ENCODE measurements around the gene LAMA2.
A peak's percentile ranks its signal among the peaks of the same experiment; 100 is the strongest.
"Not testable (repeated sequence)": the region's sequence is repeated elsewhere in the genome, so short reads cannot be mapped to it uniquely, and the experiment has no call there.

The LAMA2 gene

DNA sequence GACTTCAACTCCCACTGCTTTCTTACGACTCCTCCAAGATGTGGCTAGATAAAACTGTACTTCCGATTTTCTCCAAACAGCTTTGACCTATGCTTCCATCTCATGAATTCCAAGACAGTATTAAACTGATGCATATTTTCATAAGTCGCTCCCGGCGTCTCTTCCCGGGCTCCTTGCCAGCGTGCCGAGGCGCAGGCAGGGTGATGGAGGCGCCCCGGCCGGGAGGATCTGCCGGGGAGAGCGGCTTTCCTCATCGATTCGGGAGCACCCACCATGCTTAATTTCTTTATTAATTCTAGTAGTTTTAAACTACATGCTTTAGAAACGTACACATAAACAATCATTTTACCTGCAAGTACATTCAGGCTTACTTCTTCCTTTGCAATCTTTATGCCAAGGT lies 276.3 kb downstream of the LAMA2 start:
- not testable (repeated sequence) for DNase-seq; H3K9me3 Mint-ChIP-seq; H3K4me1 Mint-ChIP-seq (ENCODE audit: low read depth); H3K27me3 Mint-ChIP-seq; H3K36me3 Mint-ChIP-seq (ENCODE audit: low read depth); H3K4me3 Mint-ChIP-seq; H3K27ac Mint-ChIP-seq

DNA sequence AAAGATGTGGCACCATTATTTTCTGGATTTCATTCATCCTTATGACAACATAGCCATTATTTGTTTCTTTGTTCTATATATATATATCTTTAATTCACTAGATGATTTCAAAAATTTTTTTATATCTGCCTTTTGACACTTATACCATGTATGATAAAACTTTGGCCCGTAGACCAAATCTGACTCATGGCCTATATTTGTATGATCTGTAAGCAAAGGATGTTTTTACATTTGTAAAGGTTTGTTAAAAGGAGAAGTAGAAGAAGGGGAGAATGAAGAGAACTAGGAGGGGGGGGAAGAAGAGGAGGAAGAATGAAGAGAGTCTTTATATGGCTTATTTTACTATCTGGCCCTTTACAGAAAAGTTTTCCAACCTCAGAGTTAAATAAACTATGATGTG lies 279.7 kb downstream of the LAMA2 start:
- H3K4me1 Mint-ChIP-seq (ENCODE audit: low read depth), result no peaks in the 10 kb centered on the region
- no peak overlapping the region for H3K27ac Mint-ChIP-seq
- H3K9me3 Mint-ChIP-seq, result no peaks in the 10 kb centered on the region
- DNase-seq, result no peak
- H3K27me3 Mint-ChIP-seq, result no peaks in the 10 kb centered on the region
- no peak overlapping the region for H3K4me3 Mint-ChIP-seq
- H3K36me3 Mint-ChIP-seq (ENCODE audit: low read depth), result no peaks in the 10 kb centered on the region

- no peak overlapping the region for H3K27ac Mint-ChIP-seq
- no peaks in the 10 kb centered on the region for H3K27me3 Mint-ChIP-seq
- DNase-seq, result no peak
- H3K4me1 Mint-ChIP-seq (ENCODE audit: low read depth), result no peaks in the 10 kb centered on the region
- no peak overlapping the region for H3K4me3 Mint-ChIP-seq
- H3K9me3 Mint-ChIP-seq, result no peaks in the 10 kb centered on the region
- H3K36me3 Mint-ChIP-seq (ENCODE audit: low read depth), result no peaks in the 10 kb centered on the region
These were observed 280.6 kb downstream of the LAMA2 start for GRCh38 chr6:129163551-129163950.

GRCh38 chr6:129164032-129164431 lies 281.1 kb downstream of the LAMA2 start:
- Mint-ChIP-seq H3K4me1 (ENCODE audit: low read depth) (no peaks in the 10 kb centered on the region), H3K9me3 (no peaks in the 10 kb centered on the region), H3K27me3 (no peaks in the 10 kb centered on the region), H3K4me3 (no peak overlapping the region), H3K27ac (no peak overlapping the region), H3K36me3 (ENCODE audit: low read depth) (no peaks in the 10 kb centered on the region)
- DNase-seq, result no peak

DNA sequence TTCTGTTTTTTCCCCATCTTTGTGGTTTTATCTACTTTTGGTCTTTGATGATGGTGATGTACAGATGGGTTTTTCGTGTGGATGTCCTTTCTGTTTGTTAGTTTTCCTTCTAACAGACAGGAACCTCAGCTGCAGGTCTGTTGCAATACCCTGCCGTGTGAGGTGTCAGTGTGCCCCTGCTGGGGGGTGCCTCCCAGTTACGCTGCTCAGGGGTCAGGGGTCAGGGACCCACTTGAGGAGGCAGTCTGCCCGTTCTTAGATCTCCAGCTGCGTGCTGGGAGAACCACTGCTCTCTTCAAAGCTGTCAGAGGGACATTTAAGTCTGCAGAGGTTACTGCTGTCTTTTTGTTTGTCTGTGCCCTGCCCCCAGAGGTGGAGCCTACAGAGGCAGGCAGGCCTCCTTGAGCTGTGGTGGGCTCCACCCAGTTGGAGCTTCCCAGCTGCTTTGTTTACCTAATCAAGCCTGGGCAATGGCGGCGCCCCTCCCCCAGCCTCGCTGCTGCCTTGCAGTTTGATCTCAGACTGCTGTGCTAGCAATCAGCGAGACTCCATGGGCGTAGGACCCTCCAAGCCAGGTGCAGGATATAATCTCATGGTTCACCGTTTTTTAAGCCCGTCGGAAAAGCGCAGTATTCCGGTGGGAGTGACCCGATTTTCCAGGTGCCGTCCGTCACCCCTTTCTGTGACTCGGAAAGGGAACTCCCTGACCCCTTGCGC lies 289.5 kb downstream of the LAMA2 start:
- not testable (repeated sequence) for H3K4me1 Mint-ChIP-seq (ENCODE audit: low read depth); H3K36me3 Mint-ChIP-seq (ENCODE audit: low read depth); H3K9me3 Mint-ChIP-seq; DNase-seq; H3K27ac Mint-ChIP-seq
- Mint-ChIP-seq H3K4me3 (peak overlapping the region; percentile 27), H3K27me3 (peaks cover 25% of the 10 kb centered on the region)

- no peaks in the 10 kb centered on the region for H3K36me3 Mint-ChIP-seq (ENCODE audit: low read depth)
- H3K4me3 Mint-ChIP-seq, result no peak overlapping the region
- DNase-seq, result no peak
- no peak overlapping the region for H3K27ac Mint-ChIP-seq
- peaks cover 4% of the 10 kb centered on the region for H3K4me1 Mint-ChIP-seq (ENCODE audit: low read depth)
- no peaks in the 10 kb centered on the region for H3K9me3 Mint-ChIP-seq
- peaks cover 32% of the 10 kb centered on the region for H3K27me3 Mint-ChIP-seq
These were observed 292.1 kb downstream of the LAMA2 start for GRCh38 chr6:129175066-129175465.

DNA sequence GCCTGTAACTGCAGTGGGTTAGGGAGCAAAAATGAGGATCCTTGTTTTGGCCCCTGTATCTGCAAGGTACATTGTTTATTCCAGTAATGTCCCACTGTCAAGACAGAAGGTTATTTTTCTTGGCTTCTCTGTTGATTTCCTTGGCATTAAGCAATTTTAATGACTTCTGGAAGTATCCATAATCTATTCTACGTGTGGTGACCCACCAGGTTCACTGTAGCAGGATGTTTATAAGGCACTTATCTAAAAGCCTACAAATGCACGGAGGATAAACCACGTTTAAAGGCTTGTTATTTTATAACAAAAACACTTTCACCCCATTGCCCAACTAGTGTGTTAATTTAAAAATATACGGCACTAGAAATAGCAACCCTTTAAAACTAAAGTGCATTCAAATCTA lies 294.9 kb downstream of the LAMA2 start:
- peaks cover 31% of the 10 kb centered on the region for H3K27me3 Mint-ChIP-seq
- H3K4me3 Mint-ChIP-seq, result no peak overlapping the region
- H3K36me3 Mint-ChIP-seq (ENCODE audit: low read depth), result no peaks in the 10 kb centered on the region
- H3K4me1 Mint-ChIP-seq (ENCODE audit: low read depth), result peaks cover 4% of the 10 kb centered on the region
- no peaks in the 10 kb centered on the region for H3K9me3 Mint-ChIP-seq
- DNase-seq, result no peak
- H3K27ac Mint-ChIP-seq, result no peak overlapping the region

DNA sequence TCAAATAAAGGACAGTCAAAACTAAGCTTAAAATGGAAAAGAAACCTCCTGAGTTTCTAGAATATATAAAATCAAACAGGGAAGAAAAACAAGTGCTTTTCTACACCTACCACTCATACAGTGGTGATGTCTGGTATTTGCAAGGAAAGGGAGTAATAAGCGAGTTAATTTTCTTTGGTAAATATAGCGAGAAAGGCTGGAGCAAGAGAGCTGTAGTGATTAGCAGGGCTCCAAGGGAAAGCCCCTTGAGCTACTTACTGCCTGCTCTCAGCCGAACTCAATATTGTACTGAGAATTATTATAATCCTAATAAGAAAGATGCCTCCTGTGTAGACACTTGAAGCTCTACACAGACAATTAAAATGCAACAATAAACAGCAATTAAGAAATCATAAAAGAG lies 296.3 kb downstream of the LAMA2 start:
- Mint-ChIP-seq H3K9me3 (no peaks in the 10 kb centered on the region), H3K27ac (no peak overlapping the region), H3K4me3 (no peak overlapping the region), H3K36me3 (ENCODE audit: low read depth) (no peaks in the 10 kb centered on the region), H3K27me3 (peaks cover 22% of the 10 kb centered on the region), H3K4me1 (ENCODE audit: low read depth) (no peaks in the 10 kb centered on the region)
- DNase-seq, result no peak

GRCh38 chr6:129181001-129181400 lies 298.1 kb downstream of the LAMA2 start:
- DNase-seq, result no peak
- Mint-ChIP-seq H3K9me3 (no peaks in the 10 kb centered on the region), H3K4me1 (ENCODE audit: low read depth) (no peaks in the 10 kb centered on the region), H3K27me3 (peaks cover 10% of the 10 kb centered on the region), H3K4me3 (no peak overlapping the region), H3K27ac (no peak overlapping the region), H3K36me3 (ENCODE audit: low read depth) (no peaks in the 10 kb centered on the region)

DNA sequence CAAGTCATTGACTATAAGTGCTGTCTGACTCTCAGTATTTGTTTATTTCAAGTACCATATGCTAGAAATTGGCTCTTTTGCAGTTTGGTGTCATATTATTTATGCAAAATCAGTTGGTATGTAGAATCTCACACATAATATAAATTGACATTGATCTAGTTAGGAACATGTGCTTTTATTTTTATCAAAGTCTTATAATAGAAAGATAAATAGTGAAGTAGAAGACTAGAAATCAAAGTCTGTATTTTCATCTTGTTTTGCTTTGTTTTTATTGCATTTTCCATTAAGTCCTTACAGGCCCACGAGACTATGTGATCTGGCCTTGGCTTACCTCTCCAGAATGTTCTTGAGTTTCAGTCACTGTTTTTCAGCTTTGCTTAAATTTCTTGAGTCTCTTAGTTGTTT lies 300.3 kb downstream of the LAMA2 start:
- Mint-ChIP-seq H3K27me3 (peaks cover 3% of the 10 kb centered on the region), H3K27ac (no peak overlapping the region), H3K9me3 (no peaks in the 10 kb centered on the region), H3K4me3 (no peak overlapping the region), H3K36me3 (ENCODE audit: low read depth) (no peaks in the 10 kb centered on the region), H3K4me1 (ENCODE audit: low read depth) (no peaks in the 10 kb centered on the region)
- no peak for DNase-seq

DNA sequence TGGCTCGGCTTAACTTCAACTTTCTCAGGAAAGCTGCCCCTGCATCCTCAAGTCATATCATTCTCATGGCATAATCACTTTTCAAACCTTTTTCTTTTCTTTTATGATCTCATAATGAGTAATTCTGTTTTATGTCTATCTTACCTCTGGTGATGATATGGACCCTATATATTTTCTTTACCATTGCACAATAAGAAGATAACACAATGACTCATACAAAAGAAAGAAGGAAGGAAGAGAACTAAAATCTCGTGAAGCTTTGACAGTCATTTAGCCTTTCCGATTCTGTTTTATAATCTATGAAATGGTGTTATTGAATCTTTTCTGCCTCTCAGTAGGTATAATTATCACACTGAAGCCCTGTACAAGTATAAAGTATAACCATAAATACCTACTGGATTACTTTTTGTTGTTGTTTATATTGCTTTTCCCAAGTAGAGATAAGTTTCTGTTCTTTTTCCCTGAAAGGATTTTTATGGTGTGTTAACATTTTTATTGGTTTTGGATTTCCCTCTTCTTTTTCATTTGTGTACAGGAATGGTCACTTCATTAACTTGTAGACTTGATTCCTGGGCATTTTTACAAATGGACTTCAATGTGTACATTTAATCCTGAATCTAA lies 300.9 kb downstream of the LAMA2 start:
- Mint-ChIP-seq H3K4me3 (no peak overlapping the region), H3K36me3 (ENCODE audit: low read depth) (no peaks in the 10 kb centered on the region), H3K27ac (no peak overlapping the region), H3K27me3 (peaks cover 3% of the 10 kb centered on the region), H3K9me3 (no peaks in the 10 kb centered on the region), H3K4me1 (ENCODE audit: low read depth) (no peaks in the 10 kb centered on the region)
- no peak for DNase-seq

DNA sequence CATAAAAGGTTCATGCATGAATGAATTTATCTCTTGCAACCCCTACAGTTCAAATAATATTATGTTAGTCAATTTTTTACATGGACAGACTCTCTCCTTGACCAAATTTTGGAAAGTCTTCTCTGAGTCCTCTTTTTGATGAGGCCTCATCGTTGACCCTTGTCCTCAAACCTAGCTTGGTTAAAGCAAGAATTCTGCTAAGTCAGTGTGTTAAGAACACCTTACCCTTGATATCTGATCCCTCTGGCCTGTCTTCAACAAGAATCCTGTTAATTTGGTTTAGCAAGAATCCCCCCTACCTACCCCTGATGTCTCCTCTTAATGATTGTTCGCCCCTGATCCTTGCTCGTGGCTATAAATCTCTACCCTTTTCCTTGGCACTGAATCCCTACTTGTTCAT lies 301.4 kb downstream of the LAMA2 start:
- Mint-ChIP-seq H3K9me3 (no peaks in the 10 kb centered on the region), H3K27me3 (no peaks in the 10 kb centered on the region), H3K36me3 (ENCODE audit: low read depth) (no peaks in the 10 kb centered on the region), H3K27ac (no peak overlapping the region), H3K4me3 (no peak overlapping the region), H3K4me1 (ENCODE audit: low read depth) (no peaks in the 10 kb centered on the region)
- no peak for DNase-seq

DNA sequence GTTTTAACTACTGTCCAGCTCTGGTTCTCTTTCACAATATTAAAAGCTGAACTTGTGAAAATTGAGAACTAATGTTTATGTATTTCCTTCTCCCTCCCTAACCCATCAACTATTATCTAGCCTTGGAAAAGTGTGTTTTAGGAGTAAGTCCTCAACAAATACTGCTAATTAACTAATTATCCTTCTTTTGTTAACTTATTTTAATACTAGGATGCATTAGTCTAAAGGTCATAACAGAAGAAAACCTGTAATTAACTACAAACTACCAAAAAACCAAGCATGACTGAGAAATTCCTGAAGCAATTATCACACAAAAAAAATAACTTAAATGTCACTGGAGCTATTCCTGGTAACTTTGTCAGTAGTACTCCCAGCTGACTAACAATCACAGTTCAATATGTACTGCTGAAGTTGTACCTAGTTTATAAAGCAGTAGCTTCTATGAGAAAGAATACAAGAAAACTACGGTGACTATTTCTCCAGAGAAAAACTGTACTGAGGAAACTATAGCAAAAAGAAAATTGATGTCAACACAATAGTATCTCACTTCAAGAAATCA lies 301.9 kb downstream of the LAMA2 start:
- no peaks in the 10 kb centered on the region for H3K27me3 Mint-ChIP-seq
- no peak overlapping the region for H3K4me3 Mint-ChIP-seq
- H3K36me3 Mint-ChIP-seq (ENCODE audit: low read depth), result no peaks in the 10 kb centered on the region
- DNase-seq, result no peak
- H3K27ac Mint-ChIP-seq, result no peak overlapping the region
- no peaks in the 10 kb centered on the region for H3K4me1 Mint-ChIP-seq (ENCODE audit: low read depth)
- H3K9me3 Mint-ChIP-seq, result no peaks in the 10 kb centered on the region

DNA sequence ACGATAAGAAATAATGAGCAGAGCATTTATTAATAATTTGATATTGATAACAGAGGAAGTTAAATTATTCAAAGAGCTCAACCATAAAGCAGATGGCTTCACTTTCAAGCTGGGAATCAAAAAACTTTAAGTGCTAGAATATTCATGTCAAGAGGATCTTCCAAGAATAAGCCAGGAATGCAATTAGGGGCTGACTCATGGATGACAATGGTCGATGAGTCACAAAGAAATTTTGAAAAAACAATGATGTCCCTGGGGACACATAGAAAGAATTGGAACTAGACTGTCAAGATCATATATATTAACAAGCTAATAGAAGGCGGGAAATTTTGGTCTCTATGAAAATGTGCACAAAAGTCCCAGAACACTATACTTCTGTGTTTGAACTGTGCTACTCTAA lies 304.1 kb downstream of the LAMA2 start:
- H3K27me3 Mint-ChIP-seq, result peaks cover 3% of the 10 kb centered on the region
- H3K9me3 Mint-ChIP-seq, result no peaks in the 10 kb centered on the region
- H3K4me1 Mint-ChIP-seq (ENCODE audit: low read depth), result no peaks in the 10 kb centered on the region
- no peak for DNase-seq
- no peak overlapping the region for H3K4me3 Mint-ChIP-seq
- H3K36me3 Mint-ChIP-seq (ENCODE audit: low read depth), result no peaks in the 10 kb centered on the region
- no peak overlapping the region for H3K27ac Mint-ChIP-seq

- Mint-ChIP-seq H3K4me3 (no peak overlapping the region), H3K9me3 (no peaks in the 10 kb centered on the region), H3K27me3 (peaks cover 3% of the 10 kb centered on the region), H3K27ac (no peak overlapping the region), H3K4me1 (ENCODE audit: low read depth) (no peaks in the 10 kb centered on the region), H3K36me3 (ENCODE audit: low read depth) (no peaks in the 10 kb centered on the region)
- no peak for DNase-seq
These were observed 305.4 kb downstream of the LAMA2 start for GRCh38 chr6:129188306-129188705.

Measured in activated T-cell treated with anti-CD3 and anti-CD28 coated beads, Interleukin-2, amount 50 U/mL, for 24 hours (primary cell).